GM18909 (cell line): ENCODE results near the gene TMEM270.
"Not testable (repeated sequence)": the region's sequence is repeated elsewhere in the genome, so short reads cannot be mapped to it uniquely, and the experiment has no call there.

Experiments
- ATAC-seq: cut with Tn5 transposase; IDR thresholded peaks from one replicate; pipeline ENCODE4 v1.9.1; 2021; ENCODE audit warnings: mild to moderate bottlenecking; ENCODE audit not compliant: unreplicated experiment, poor library complexity

Gene TMEM270

DNA sequence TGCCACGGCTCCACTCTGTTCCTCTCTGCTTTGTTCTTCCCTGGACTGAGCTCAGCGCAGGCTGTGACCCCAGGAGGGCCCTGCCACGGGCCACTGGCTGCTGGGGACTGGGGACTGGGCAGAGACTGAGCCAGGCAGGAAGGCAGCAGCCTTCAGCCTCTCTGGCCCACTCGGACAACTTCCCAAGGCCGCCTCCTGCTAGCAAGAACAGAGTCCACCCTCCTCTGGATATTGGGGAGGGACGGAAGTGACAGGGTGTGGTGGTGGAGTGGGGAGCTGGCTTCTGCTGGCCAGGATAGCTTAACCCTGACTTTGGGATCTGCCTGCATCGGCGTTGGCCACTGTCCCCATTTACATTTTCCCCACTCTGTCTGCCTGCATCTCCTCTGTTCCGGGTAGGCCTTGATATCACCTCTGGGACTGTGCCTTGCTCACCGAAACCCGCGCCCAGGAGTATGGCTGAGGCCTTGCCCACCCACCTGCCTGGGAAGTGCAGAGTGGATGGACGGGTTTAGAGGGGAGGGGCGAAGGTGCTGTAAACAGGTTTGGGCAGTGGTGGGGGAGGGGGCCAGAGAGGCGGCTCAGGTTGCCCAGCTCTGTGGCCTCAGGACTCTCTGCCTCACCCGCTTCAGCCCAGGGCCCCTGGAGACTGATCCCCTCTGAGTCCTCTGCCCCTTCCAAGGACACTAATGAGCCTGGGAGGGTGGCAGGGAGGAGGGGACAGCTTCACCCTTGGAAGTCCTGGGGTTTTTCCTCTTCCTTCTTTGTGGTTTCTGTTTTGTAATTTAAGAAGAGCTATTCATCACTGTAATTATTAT is 28.9 kb upstream of the TMEM270 start:
- no peak for ATAC-seq

- no peak for ATAC-seq
These were observed 28.2 kb upstream of the TMEM270 start for GRCh38 chr7:73832806-73833205.

- no peak for ATAC-seq
These were observed 27.6 kb upstream of the TMEM270 start for GRCh38 chr7:73833251-73833919.

GRCh38 chr7:73834626-73835191 is 26.2 kb upstream of the TMEM270 start:
- no peak for ATAC-seq

DNA sequence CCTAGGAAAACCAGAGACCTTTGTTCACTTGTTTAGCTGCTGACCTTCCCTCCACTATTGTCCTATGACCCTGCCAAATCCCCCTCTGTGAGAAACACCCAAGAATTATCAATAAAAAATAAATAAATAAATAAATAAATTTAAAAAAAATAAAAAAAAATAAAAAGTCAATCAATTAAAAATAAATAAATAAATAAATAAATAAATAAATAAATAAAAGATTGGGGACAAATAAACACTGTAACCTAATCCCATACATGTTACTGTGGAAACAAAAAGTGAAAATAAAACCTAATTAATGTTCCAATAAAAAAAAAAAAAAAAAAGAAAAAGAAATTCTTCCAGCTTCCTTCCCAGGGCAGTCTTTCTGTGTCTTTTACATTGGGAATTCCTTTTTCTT is 23.8 kb upstream of the TMEM270 start:
- not testable (repeated sequence) for ATAC-seq

DNA sequence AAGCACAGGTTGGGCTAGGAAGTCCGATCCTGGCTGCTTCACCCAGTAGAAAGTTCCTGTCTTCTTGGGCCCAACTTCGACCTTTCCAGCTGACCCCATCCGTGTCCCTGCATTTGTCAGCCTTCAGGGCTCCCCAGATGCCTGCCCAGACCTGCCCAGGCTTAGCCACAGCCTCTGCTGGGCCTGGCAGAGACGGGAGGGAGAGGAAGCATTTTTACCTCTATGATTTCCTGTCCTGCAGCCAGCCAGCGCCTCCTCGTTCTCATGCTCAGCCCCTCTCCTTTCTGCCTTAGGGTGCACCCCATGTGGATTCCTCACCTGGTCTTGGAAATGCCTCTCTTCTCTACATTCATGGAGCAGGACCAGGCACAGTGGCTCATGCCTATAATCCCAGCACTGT is 22.3 kb upstream of the TMEM270 start:
- no peak for ATAC-seq

DNA sequence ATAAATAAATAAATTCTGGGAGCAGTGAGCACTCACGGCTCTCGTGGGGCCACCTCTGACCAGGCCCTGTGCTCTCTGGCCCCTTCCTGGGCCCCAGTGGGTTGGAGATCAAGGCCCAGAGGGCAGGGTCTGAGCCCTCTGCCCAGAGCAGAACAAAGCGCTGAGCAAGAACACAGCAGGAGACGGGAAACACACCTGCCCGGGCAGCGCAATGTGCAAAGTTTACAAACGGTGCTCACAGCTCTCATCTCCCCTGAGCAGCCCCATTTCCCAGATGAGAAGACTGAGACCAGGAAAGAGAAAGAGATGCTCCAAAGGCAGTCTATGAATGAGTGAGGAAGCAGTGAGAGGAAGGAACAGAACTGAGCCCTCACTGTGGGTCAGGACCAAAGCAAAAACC is 21.7 kb upstream of the TMEM270 start:
- no peak for ATAC-seq

GRCh38 chr7:73839743-73840714 is 20.9 kb upstream of the TMEM270 start:
- ATAC-seq, result no peak

- ATAC-seq, result no peak
These were observed 20.1 kb upstream of the TMEM270 start for GRCh38 chr7:73840715-73841379.

DNA sequence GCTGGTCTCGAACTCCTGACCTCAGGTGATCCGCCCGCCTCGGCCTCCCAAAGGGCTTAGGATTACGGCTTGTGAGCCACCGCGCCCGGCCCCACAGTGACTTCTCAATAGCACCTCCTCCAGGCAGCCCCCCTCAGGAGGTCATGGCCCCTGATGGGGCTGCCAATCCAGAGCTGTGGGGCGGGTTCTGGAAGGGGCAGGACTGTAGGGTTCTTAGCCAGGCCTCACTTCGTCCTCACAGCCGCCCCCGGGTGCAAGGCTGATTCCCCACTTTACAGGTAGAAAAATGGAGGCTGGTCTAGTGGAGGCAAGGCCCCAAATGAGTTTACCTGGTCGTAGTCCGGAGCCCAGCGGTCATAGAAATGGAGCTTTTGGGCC is 19.3 kb upstream of the TMEM270 start:
- ATAC-seq, result no peak

GRCh38 chr7:73842067-73842976 is 18.6 kb upstream of the TMEM270 start, which contains the start of gene METTL27:
TSS of gene METTL27 (minus strand) at chr7:73842516. CDS start at chr7:73842140, 376 bp downstream.
- peak; percentile 91 for ATAC-seq

- no peak for ATAC-seq
These were observed 16.8 kb upstream of the TMEM270 start for GRCh38 chr7:73844131-73844547.

- ATAC-seq, result no peak
These were observed 16.0 kb upstream of the TMEM270 start for GRCh38 chr7:73844848-73845460.

DNA sequence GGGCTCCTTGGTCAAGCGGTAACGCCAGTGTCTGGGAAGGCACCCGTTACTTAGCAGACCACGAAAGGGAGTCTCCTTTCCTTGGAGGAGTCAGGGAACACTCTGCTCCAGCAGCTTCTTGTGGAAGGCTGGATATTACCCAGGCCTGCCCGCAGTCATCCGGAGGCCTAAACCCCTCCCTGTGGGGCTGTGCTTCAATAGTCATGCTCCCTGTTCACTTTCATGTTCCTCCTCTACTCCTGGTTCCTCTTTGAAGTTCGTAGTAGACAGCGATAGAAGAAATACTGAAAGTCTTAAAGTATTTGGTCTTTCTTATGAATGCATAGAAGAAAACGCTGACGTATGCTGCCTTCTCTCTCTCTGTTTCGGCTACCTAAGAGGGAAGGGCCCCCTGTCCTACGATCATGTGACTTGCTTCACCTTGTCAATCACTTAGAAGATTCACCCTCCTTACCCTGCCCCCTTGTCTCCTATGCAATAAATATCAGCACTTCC is 15.2 kb upstream of the TMEM270 start:
- ATAC-seq, result not testable (repeated sequence)

GRCh38 chr7:73847941-73848723 is 12.8 kb upstream of the TMEM270 start:
- no peak for ATAC-seq

DNA sequence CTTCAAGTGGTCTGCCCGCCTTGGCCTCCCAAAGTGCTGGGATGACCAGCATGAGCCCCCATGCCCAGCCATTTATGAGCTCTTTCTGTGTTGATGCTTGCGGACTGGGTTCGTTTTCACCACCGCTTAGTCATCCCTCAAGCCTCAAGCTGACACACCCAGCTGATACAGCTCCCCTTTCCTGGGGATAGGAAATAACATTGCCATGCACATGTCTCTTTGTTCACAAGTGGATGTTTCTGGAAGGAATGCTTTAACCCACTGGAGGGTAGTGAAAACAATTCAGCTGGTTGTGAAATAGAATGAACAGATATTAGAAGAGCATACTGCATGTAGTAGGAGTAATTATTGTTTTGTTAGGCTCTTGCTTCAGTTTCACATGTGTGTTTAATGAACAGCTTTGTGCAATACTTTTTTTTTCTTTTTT is 10.2 kb upstream of the TMEM270 start:
- ATAC-seq, result no peak
